ENCODE data around the gene ZNF319.
"Not testable (repeated sequence)": the region's sequence is repeated elsewhere in the genome, so short reads cannot be mapped to it uniquely, and the experiment has no call there.

Gene ZNF319

GRCh38 chr16:58025351-58026138, 25.1 kb upstream of the ZNF319 start, which contains the start of gene MMP15:
TSS of gene MMP15 (plus strand) at chr16:58025754. CDS start at chr16:58026351, 597 bp downstream.
- in situ Hi-C loops (cut with HindIII; ENCODE audit: low pct_ligation_motif_present, low pct_unique_long_range_greater_than_20kb, low sequenced_read_pairs) = loop anchor here (10.0 kb wide), 1 partner anchor 99 kb away; the partner anchor contains the start of gene CFAP20
- DNase-seq = peak; percentile 84

GRCh38 chr16:58024486-58025350, 24.2 kb upstream of the ZNF319 start:
- in situ Hi-C loops (cut with HindIII; ENCODE audit: low pct_ligation_motif_present, low pct_unique_long_range_greater_than_20kb, low sequenced_read_pairs) = loop anchor here (10.0 kb wide), 1 partner anchor 100 kb away; the partner anchor contains the start of gene CFAP20
- no peak for DNase-seq

- in situ Hi-C loops (cut with HindIII; ENCODE audit: low pct_ligation_motif_present, low pct_unique_long_range_greater_than_20kb, low sequenced_read_pairs) = loop anchor here (10.0 kb wide), 1 partner anchor 102 kb away; the partner anchor contains the start of gene CFAP20
- DNase-seq = peak; percentile 67
These were observed 22.3 kb upstream of the ZNF319 start for GRCh38 chr16:58022601-58023371.

GRCh38 chr16:58021661-58022551, 21.4 kb upstream of the ZNF319 start:
- DNase-seq = peak; percentile 80
- in situ Hi-C loops (cut with HindIII; ENCODE audit: low pct_ligation_motif_present, low pct_unique_long_range_greater_than_20kb, low sequenced_read_pairs) = loop anchor here (10.0 kb wide), 1 partner anchor 103 kb away; the partner anchor contains the start of gene CFAP20

- peak; percentile 59 for DNase-seq
- in situ Hi-C loops (cut with HindIII; ENCODE audit: low pct_ligation_motif_present, low pct_unique_long_range_greater_than_20kb, low sequenced_read_pairs) = loop anchor here (10.0 kb wide), 1 partner anchor 104 kb away; the partner anchor contains the start of gene CFAP20
These were observed 20.4 kb upstream of the ZNF319 start for GRCh38 chr16:58020628-58021521.

- in situ Hi-C loops (cut with HindIII; ENCODE audit: low pct_ligation_motif_present, low pct_unique_long_range_greater_than_20kb, low sequenced_read_pairs) = loop anchor here (10.0 kb wide), 1 partner anchor 105 kb away; the partner anchor contains the start of gene CFAP20
- DNase-seq = no peak
These were observed 19.5 kb upstream of the ZNF319 start for GRCh38 chr16:58019866-58020538.

GRCh38 chr16:58018803-58019202, 18.3 kb upstream of the ZNF319 start:
- no peak for DNase-seq
- in situ Hi-C loops (cut with HindIII; ENCODE audit: low pct_ligation_motif_present, low pct_unique_long_range_greater_than_20kb, low sequenced_read_pairs) = no loop called here

- in situ Hi-C loops (cut with HindIII; ENCODE audit: low pct_ligation_motif_present, low pct_unique_long_range_greater_than_20kb, low sequenced_read_pairs) = no loop called here
- DNase-seq = no peak
These were observed 16.5 kb upstream of the ZNF319 start for GRCh38 chr16:58016840-58017446.

- in situ Hi-C loops (cut with HindIII; ENCODE audit: low pct_ligation_motif_present, low pct_unique_long_range_greater_than_20kb, low sequenced_read_pairs) = no loop called here
These were observed 12.9 kb upstream of the ZNF319 start for GRCh38 chr16:58013201-58013956.

GRCh38 chr16:58012481-58012880, 12.0 kb upstream of the ZNF319 start:
- in situ Hi-C loops (cut with HindIII; ENCODE audit: low pct_ligation_motif_present, low pct_unique_long_range_greater_than_20kb, low sequenced_read_pairs) = no loop called here
- DNase-seq = no peak

More at GRCh38 chr16:58013201-58013956, 12.9 kb upstream of the ZNF319 start:
- DNase-seq = no peak

GRCh38 chr16:58011652-58012051, 11.2 kb upstream of the ZNF319 start:
- in situ Hi-C loops (cut with HindIII; ENCODE audit: low pct_ligation_motif_present, low pct_unique_long_range_greater_than_20kb, low sequenced_read_pairs) = no loop called here
- peak; percentile 72 for DNase-seq

GRCh38 chr16:58010886-58011285, 10.4 kb upstream of the ZNF319 start:
- in situ Hi-C loops (cut with HindIII; ENCODE audit: low pct_ligation_motif_present, low pct_unique_long_range_greater_than_20kb, low sequenced_read_pairs) = no loop called here
- DNase-seq = no peak

- in situ Hi-C loops (cut with HindIII; ENCODE audit: low pct_ligation_motif_present, low pct_unique_long_range_greater_than_20kb, low sequenced_read_pairs) = no loop called here
- DNase-seq = no peak
These were observed 9.5 kb upstream of the ZNF319 start for GRCh38 chr16:58009856-58010416.

GRCh38 chr16:58004736-58005135, 4.3 kb upstream of the ZNF319 start:
- peak; percentile 87 for DNase-seq
- in situ Hi-C loops (cut with HindIII; ENCODE audit: low pct_ligation_motif_present, low pct_unique_long_range_greater_than_20kb, low sequenced_read_pairs) = not testable (repeated sequence)

- DNase-seq = no peak
- in situ Hi-C loops (cut with HindIII; ENCODE audit: low pct_ligation_motif_present, low pct_unique_long_range_greater_than_20kb, low sequenced_read_pairs) = no loop called here
These were observed 2.5 kb upstream of the ZNF319 start for GRCh38 chr16:58002936-58003335.
